Neuron (in vitro differentiated cells): ENCODE results near the gene ATMIN.

ENCODE experiments used
- H2AFZ ChIP-seq: one replicate; pipeline ENCODE4 v1.6.1; 2013; ENCODE audit warnings: low read depth, mild to moderate bottlenecking, inconsistent platforms, low read length, moderate library complexity
- H3K27me3 ChIP-seq: one replicate; pipeline ENCODE4 v1.6.1; 2013; ENCODE audit warnings: low read length; ENCODE audit not compliant: insufficient read depth
- H3K36me3 ChIP-seq: one replicate; pipeline ENCODE4 v1.6.1; 2013; ENCODE audit warnings: low read length; ENCODE audit not compliant: insufficient read depth
- H3K4me1 ChIP-seq: one replicate; pipeline ENCODE4 v1.6.1; 2013; ENCODE audit warnings: low read length; ENCODE audit not compliant: insufficient read depth
- H3K4me3 ChIP-seq: 2 replicates; pipeline ENCODE4 v1.5.1; 2013; ENCODE audit warnings: mild to moderate bottlenecking, low read length, moderate library complexity
- H3K9me3 ChIP-seq: one replicate; pipeline ENCODE4 v1.6.1; 2013; ENCODE audit warnings: low read length

ATMIN gene

DNA sequence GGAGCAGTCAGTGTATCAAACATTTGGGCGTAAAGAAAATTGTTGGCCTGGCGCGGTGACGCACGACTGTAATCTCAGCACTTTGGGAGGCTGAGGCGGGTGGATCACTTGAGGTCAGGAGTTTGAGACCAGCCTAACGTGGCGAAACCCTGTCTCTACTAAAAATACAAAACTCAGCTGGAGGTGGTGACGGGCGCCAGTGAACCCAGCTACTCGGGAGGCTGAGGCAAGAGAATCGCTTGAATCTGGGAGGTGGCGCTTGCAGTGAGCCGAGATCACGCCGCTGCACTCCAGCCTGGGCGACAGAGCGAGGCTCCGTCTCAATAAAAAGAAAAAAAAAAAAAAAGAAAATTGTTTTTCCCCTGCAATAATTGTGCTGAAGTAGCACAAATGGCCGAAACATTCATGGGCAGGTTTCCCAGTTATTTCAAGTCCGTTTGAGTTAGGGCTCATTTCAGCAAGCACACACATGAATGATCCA lies 59.2 kb downstream of the ATMIN start:
- H3K9me3 ChIP-seq: no peaks in the 10 kb centered on the region
- H3K4me1 ChIP-seq: peaks cover 5% of the 10 kb centered on the region
- peak overlapping the region; percentile 57 for H3K4me3 ChIP-seq
- H3K27me3 ChIP-seq: no peaks in the 10 kb centered on the region
- no peak overlapping the region for H2AFZ ChIP-seq
- peaks cover 5% of the 10 kb centered on the region for H3K36me3 ChIP-seq

GRCh38 chr16:81095653-81095952 lies 60.0 kb downstream of the ATMIN start:
- H3K4me3 ChIP-seq: peak overlapping the region; percentile 57
- H3K4me1 ChIP-seq: peaks cover 5% of the 10 kb centered on the region
- H3K27me3 ChIP-seq: no peaks in the 10 kb centered on the region
- H3K36me3 ChIP-seq: peaks cover 3% of the 10 kb centered on the region
- H3K9me3 ChIP-seq: no peaks in the 10 kb centered on the region
- H2AFZ ChIP-seq: peak overlapping the region; percentile 4

DNA sequence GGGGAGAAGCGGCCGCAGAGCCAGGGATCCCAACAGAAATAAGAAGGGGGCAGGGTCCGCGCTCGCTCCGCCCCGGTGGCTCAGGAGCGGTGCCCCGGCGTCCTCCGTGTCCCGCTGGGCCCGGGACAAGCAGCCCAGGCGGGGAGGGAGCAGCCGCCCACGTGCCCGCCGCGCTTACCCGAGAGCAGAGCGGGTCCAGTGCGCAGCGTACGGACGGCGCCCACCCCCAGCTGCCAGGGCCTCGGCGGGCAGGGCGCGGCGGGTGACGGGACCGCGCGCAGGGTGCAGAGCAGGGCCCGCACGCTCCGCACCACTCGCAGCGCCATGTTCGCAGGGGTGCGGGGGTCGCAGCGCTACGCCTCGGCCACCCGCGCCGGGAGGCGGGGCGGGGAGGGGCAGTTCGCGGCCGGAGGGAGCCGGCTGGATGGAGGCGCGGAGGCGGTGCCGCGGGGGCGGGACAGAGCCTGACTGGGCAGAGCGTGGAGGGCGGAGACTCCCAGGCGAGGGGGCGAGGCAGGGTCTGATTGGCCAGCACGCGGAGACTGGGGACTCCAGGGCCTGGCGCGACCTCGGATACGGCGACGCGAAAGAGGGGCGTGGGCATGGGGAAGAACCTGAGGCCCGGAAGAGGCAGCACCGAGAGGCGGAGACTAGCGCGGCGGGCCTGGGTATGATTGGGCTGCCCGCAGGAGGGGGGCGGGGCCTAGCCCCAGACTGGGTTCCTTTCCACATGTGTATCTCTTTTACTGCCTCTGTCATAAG lies 60.5 kb downstream of the ATMIN start, which contains the start of gene GCSH:
TSS of gene GCSH (minus strand) at position 443 of the 762 bp plus-strand sequence. CDS start at position 326, 117 bp downstream.
- H2AFZ ChIP-seq: peak within 1 kb of the TSS; percentile 64
- no peaks in the 10 kb centered on the region for H3K36me3 ChIP-seq
- H3K9me3 ChIP-seq: no peaks in the 10 kb centered on the region
- no peaks in the 10 kb centered on the region for H3K27me3 ChIP-seq
- peak within 1 kb of the TSS; percentile 57 for H3K4me3 ChIP-seq
- peaks cover 5% of the 10 kb centered on the region for H3K4me1 ChIP-seq

GRCh38 chr16:81096715-81097208 lies 61.1 kb downstream of the ATMIN start:
- peak overlapping the region; percentile 64 for H2AFZ ChIP-seq
- no peaks in the 10 kb centered on the region for H3K36me3 ChIP-seq
- H3K4me1 ChIP-seq: peaks cover 5% of the 10 kb centered on the region
- H3K27me3 ChIP-seq: no peaks in the 10 kb centered on the region
- H3K9me3 ChIP-seq: no peaks in the 10 kb centered on the region
- peak overlapping the region; percentile 45 for H3K4me3 ChIP-seq
